HCT116 (cell line): ENCODE data around the gene SLC47A2. TPM values are rescaled to one million over a fixed set of nuclear protein-coding genes. Genes with fewer than 3 reads are reported as not detected.

Experiments used
- ATAC-seq: fragments of 200-7000 bp; cut with Tn5 transposase; 2 replicates; pipeline ENCODE4 v1.9.1; 2020; ENCODE audit warnings: mild to moderate bottlenecking, moderate library complexity
- BruUV-seq: library from RNA; stranded (reverse); fragments of 400-500 nt; replicated peaks from 2 replicates; lab custom pipeline; 2021; lab: Mats Ljungman, UMichigan
- CTCF ChIA-PET: fragments of 300-600 bp; sonication (Branson Sonifier 250); formaldehyde crosslinking; loops from one replicate; lab custom pipeline; 2021; ENCODE audit warnings: antibody characterized with exemption; lab: Charles Lee
- POLR2A ChIA-PET: fragments of 300-600, 350-600 bp; sonication (Branson Sonifier 250); formaldehyde crosslinking; loops from one replicate; lab custom pipeline; 2021; ENCODE audit warnings: antibody characterized with exemption; lab: Charles Lee
- RAD21 ChIA-PET, 2 experiments: fragments of 300-600 bp; sonication (Branson Sonifier 250); formaldehyde crosslinking; loops; one replicate each; lab custom pipeline; 2023; ENCODE audit warnings: low total read pairs in 2 of 2; ENCODE audit not compliant: uncharacterized antibody in 2 of 2, unreplicated experiment in 2 of 2, low non-redundant PET in 1 of 2; lab: Charles Lee
- DNase-seq: peaks from one replicate; pipeline ENCODE4 v3.0.0-alpha.2; 2010; ENCODE audit warnings: low read depth, low spot score
- H2AFZ ChIP-seq: fragments of 200-600 bp; shearing (Covaris generic), sonication (generic); 2 replicates; pipeline ENCODE4 v1.6.1; 2017; ENCODE audit warnings: low read depth, mixed run types, mixed read lengths, antibody characterized with exemption, low read length; ENCODE audit not compliant: poor library complexity, severe bottlenecking
- H3K27ac ChIP-seq: 2 replicates; pipeline ENCODE4 v1.5.1; 2012; ENCODE audit warnings: low read depth, low read length
- H3K27me3 ChIP-seq: fragments of 200-600 bp; sonication (generic); 2 replicates; pipeline ENCODE4 v1.6.1; 2016; ENCODE audit warnings: mixed run types, low read length, mixed read lengths; ENCODE audit not compliant: insufficient read depth
- H3K36me3 ChIP-seq, 2 experiments: fragments of 200-500 bp in 1 of 2; fragments of 200-600 bp in 1 of 2; sonication (Bioruptor generic) in 1 of 2; sonication (generic) in 1 of 2; 2 replicates each; pipeline versions ENCODE4 v1.5.1 to v1.6.1; 2014 to 2016; ENCODE audit warnings: low read length in 2 of 2, inconsistent platforms in 1 of 2, mixed read lengths in 1 of 2, mixed run types in 1 of 2; ENCODE audit not compliant: insufficient read depth in 2 of 2, control insufficient read depth in 1 of 2
- H3K4me1 ChIP-seq, 2 experiments: fragments of 200-600 bp in 1 of 2; sonication (generic) in 1 of 2; 2 replicates each; pipeline versions ENCODE4 v1.5.1 to v1.6.1; 2012 to 2017; ENCODE audit warnings: low read length in 2 of 2, inconsistent platforms in 1 of 2, mild to moderate bottlenecking in 1 of 2, mixed read lengths in 1 of 2, mixed run types in 1 of 2, moderate library complexity in 1 of 2; ENCODE audit not compliant: insufficient read depth in 2 of 2, control insufficient read depth in 1 of 2
- H3K4me2 ChIP-seq: fragments of 200-600 bp; sonication (generic); 2 replicates; pipeline ENCODE4 v1.6.1; 2017; ENCODE audit warnings: mixed run types, low read length, mixed read lengths
- H3K4me3 ChIP-seq, 2 experiments: fragments of 200-600 bp in 1 of 2; sonication (generic) in 1 of 2; replicated peaks in 1 of 2; 2 replicates each; pipeline ENCODE4 v1.5.1; 2011 to 2016; ENCODE audit warnings: low read length in 2 of 2, control low read depth in 1 of 2, low read depth in 1 of 2, mild to moderate bottlenecking in 1 of 2, mixed read lengths in 1 of 2, mixed run types in 1 of 2
- H3K79me2 ChIP-seq: fragments of 200-600 bp; sonication (generic); 2 replicates; pipeline ENCODE4 v1.6.1; 2017; ENCODE audit warnings: mild to moderate bottlenecking, mixed run types, low read length, moderate library complexity, mixed read lengths; ENCODE audit not compliant: insufficient read depth
- H3K9ac ChIP-seq: fragments of 200-600 bp; sonication (generic); 2 replicates; pipeline ENCODE4 v1.6.1; 2016; ENCODE audit warnings: low read length, mixed read lengths
- H3K9me2 ChIP-seq: fragments of 200-600 bp; sonication (generic), shearing (Covaris generic); 2 replicates; pipeline ENCODE4 v1.6.1; 2017; ENCODE audit warnings: mixed run types, mild to moderate bottlenecking, moderate library complexity; ENCODE audit not compliant: insufficient read depth
- H3K9me3 ChIP-seq, 2 experiments: fragments of 200-500 bp in 1 of 2; fragments of 200-600 bp in 1 of 2; sonication (Bioruptor generic) in 1 of 2; sonication (generic) in 1 of 2; 2 replicates each; pipeline ENCODE4 v1.6.1; 2014 to 2017; ENCODE audit warnings: low read length in 2 of 2, mixed read lengths in 2 of 2, inconsistent platforms in 1 of 2, low read depth in 1 of 2, mild to moderate bottlenecking in 1 of 2, mixed run types in 1 of 2, moderate library complexity in 1 of 2; ENCODE audit not compliant: control insufficient read depth in 1 of 2, insufficient read depth in 1 of 2
- H4K20me1 ChIP-seq: fragments of 200-600 bp; sonication (generic), shearing (Covaris generic); 2 replicates; pipeline ENCODE4 v1.6.1; 2017; ENCODE audit warnings: mixed run types, mild to moderate bottlenecking, moderate library complexity; ENCODE audit not compliant: insufficient read depth
- CBX3 ChIP-seq: IDR thresholded peaks from 2 replicates; pipeline ENCODE4 v1.6.1; 2012; ENCODE audit warnings: low read depth
- CEBPB ChIP-seq: IDR thresholded peaks from 2 replicates; pipeline ENCODE4 v1.6.1; 2012; ENCODE audit warnings: low read depth
- CTCF ChIP-seq, 3 experiments: fragments of 200-600 bp in 1 of 3; sonication (generic) in 1 of 3; IDR thresholded peaks in 2 of 3; conservative IDR thresholded peaks in 1 of 3; 2 replicates each; pipeline ENCODE4 v1.5.1; 2012 to 2017; ENCODE audit warnings: low read depth in 2 of 3, low read length in 2 of 3, antibody characterized with exemption in 1 of 3, borderline replicate concordance in 1 of 3, control low read depth in 1 of 3, mild to moderate bottlenecking in 1 of 3, mixed read lengths in 1 of 3, mixed run types in 1 of 3, moderate library complexity in 1 of 3; ENCODE audit not compliant: insufficient read depth in 1 of 3
- EZH2phosphoT487 ChIP-seq: fragments of 200-600 bp; IDR thresholded peaks from 2 replicates; pipeline ENCODE4 v1.6.1; 2018; ENCODE audit warnings: antibody characterized with exemption, borderline replicate concordance
- MAX ChIP-seq: IDR thresholded peaks from 2 replicates; pipeline ENCODE4 v1.6.1; 2012
- POLR2A ChIP-seq: IDR thresholded peaks from 2 replicates; pipeline ENCODE4 v1.7.0; 2011; ENCODE audit warnings: borderline replicate concordance; ENCODE audit not compliant: insufficient read depth, insufficient read length; ENCODE audit errors: extremely low read depth
- RAD21 ChIP-seq: IDR thresholded peaks from 2 replicates; pipeline ENCODE4 v1.6.1; 2012; ENCODE audit warnings: low read depth, mild to moderate bottlenecking
- SIN3A ChIP-seq: IDR thresholded peaks from 2 replicates; pipeline ENCODE4 v1.6.1; 2012; ENCODE audit warnings: low read depth
- SRF ChIP-seq: IDR thresholded peaks from 2 replicates; pipeline ENCODE4 v1.6.1; 2012; ENCODE audit warnings: low read depth
- TCF7L2 ChIP-seq: IDR thresholded peaks from 2 replicates; pipeline ENCODE4 v1.7.0; 2011; ENCODE audit warnings: borderline replicate concordance, inconsistent platforms; ENCODE audit not compliant: insufficient read depth, insufficient read length; ENCODE audit errors: extremely low read depth
- ZFX ChIP-seq: fragments of 450-650 bp; IDR thresholded peaks from 2 replicates; pipeline ENCODE4 v1.6.1; 2017
- intact Hi-C: fragments of 100-400 bp; cut with micrococcal nuclease; formaldehyde crosslinking; loops from 2 replicates; pipeline ENCODE4 v1.10.0; 2022
- total RNA-seq: library from RNA; stranded (reverse); gene quantifications from one replicate; pipeline ENCODE4 v1.2.1, GENCODE V29; 2021; ENCODE audit not compliant: unreplicated experiment

The SLC47A2 gene
- total RNA-seq, 1 experiment from 2014 or later, result not detected

GRCh38 chr17:19752216-19753050, 36.0 kb upstream of the SLC47A2 start:
- peak; percentile 45 for ATAC-seq
- H3K79me2 ChIP-seq, result no peaks in the 10 kb centered on the region
- H3K9ac ChIP-seq, result peak overlapping the region; percentile 64
- DNase-seq, result no peak
- no peaks in the 10 kb centered on the region for H4K20me1 ChIP-seq
- H3K4me3 ChIP-seq, result peak overlapping the region; percentile 15 to 34
- H3K4me2 ChIP-seq, result peak overlapping the region; percentile 71
- H3K27ac ChIP-seq, result peak overlapping the region; percentile 90
- no peaks in the 10 kb centered on the region for H3K9me3 ChIP-seq
- intact Hi-C loops, result loop anchor here (5.0 kb wide), 4 partner anchors 105 to 390 kb away; partner anchors contain the start of genes ALDH3A2, B9D1 and MAPK7
- no peaks in the 10 kb centered on the region for H3K36me3 ChIP-seq
- H2AFZ ChIP-seq, result peak overlapping the region; percentile 52
- CTCF ChIA-PET, result interaction anchor here (0.8 to 4.2 kb wide), 6 partner anchors 8 to 239 kb away, joined by 3 to 40 read pairs (median 10); partner anchors contain the start of gene ALDH3A2
- peaks cover 38 to 47% of the 10 kb centered on the region in 2 experiments for H3K4me1 ChIP-seq
- RAD21 ChIA-PET, result interaction anchor here (1.8 to 2.2 kb wide), 3 partner anchors 10 to 104 kb away, joined by 4 to 9 read pairs (median 5); partner anchors contain the start of gene ALDH3A2 (in 1 of the 2)
- BruUV-seq, result TSS peak; percentile 89
- POLR2A ChIA-PET, result interaction anchor here (0.8 to 3.2 kb wide), 6 partner anchors 9 to 374 kb away, joined by 3 to 16 read pairs (median 6); partner anchors contain the start of genes ALDH3A2 and MAPK7
- TF ChIP-seq MAX, result peak; percentile 60; the same call in 1 of the 2 replicates
- no peak for TF ChIP-seq RAD21
- no peak for TF ChIP-seq ZFX
- no peak for TF ChIP-seq TCF7L2
- no peak for TF ChIP-seq SRF
- TF ChIP-seq, all 23 proteins: peak for 1
- Histone ChIP-seq H3K27me3 (no peaks in the 10 kb centered on the region), H3K9me2 (no peaks in the 10 kb centered on the region)

GRCh38 chr17:19750835-19751234, 34.5 kb upstream of the SLC47A2 start:
- TF ChIP-seq SIN3A, result no peak
- no peak for TF ChIP-seq CTCF (IDR thresholded peaks at IDR 0.05 in 2 of 3, conservative IDR thresholded peaks at IDR 0.05 in 1 of 3; ENCODE audit: borderline replicate concordance in 1 of 3, insufficient read depth in 1 of 3, low read depth in 2 of 3, low read length in 2 of 3)
- no peak for TF ChIP-seq CBX3
- TF ChIP-seq POLR2A, result no peak
- TF ChIP-seq EZH2phosphoT487, result no peak
- TF ChIP-seq CEBPB, result no peak
- Histone ChIP-seq H3K27ac (no peak overlapping the region), H3K4me2 (peak overlapping the region; percentile 71), H3K36me3 (no peaks in the 10 kb centered on the region), H4K20me1 (no peaks in the 10 kb centered on the region), H3K9ac (0 out of 2 replicates have a peak overlapping the region, but pooled peaks have one; percentile 5), H2AFZ (peak overlapping the region; percentile 74), H3K27me3 (no peaks in the 10 kb centered on the region), H3K9me2 (no peaks in the 10 kb centered on the region), H3K79me2 (no peaks in the 10 kb centered on the region), H3K4me3 (no peak overlapping the region), H3K4me1 (peaks cover 38 to 52% of the 10 kb centered on the region in 2 experiments), H3K9me3 (no peaks in the 10 kb centered on the region)
- POLR2A ChIA-PET, result no interaction called here
- DNase-seq, result no peak
- intact Hi-C loops, result loop anchor here (5.0 kb wide), 4 partner anchors 104 to 389 kb away; partner anchors contain the start of genes ALDH3A2, B9D1 and MAPK7
- RAD21 ChIA-PET, result no interaction called here
- CTCF ChIA-PET, result interaction anchor here (3.9 to 4.2 kb wide), 2 partner anchors 12 to 14 kb away, joined by 30 to 40 read pairs; no protein-coding TSS in a partner anchor
- BruUV-seq, result no TSS peak
- ATAC-seq, result no peak
